Stimulated activated CD8-positive, alpha-beta memory T cell treated with anti-CD3 and anti-CD28 coated beads, Interleukin-2, amount 100 ng/mL, for 48 hours (primary cell): ENCODE data around the gene POLN.
"Not testable (repeated sequence)": the region's sequence is repeated elsewhere in the genome, so short reads cannot be mapped to it uniquely, and the experiment has no call there.

Source experiments
- DNase-seq, 2 donors: peaks; one replicate each; pipeline ENCODE4 v3.0.0-alpha.2; 2020; ENCODE audit warnings: low read depth in 2 of 2

POLN gene

GRCh38 chr4:2166253-2166652 is 75.7 kb downstream of the POLN start:
- DNase-seq: no peak

- DNase-seq: no peak
Measured at GRCh38 chr4:2165391-2165790, 76.5 kb downstream of the POLN start.

GRCh38 chr4:2163311-2163821 is 78.6 kb downstream of the POLN start:
- DNase-seq: no peak

GRCh38 chr4:2161092-2161703 is 80.7 kb downstream of the POLN start:
- not testable (repeated sequence) for DNase-seq

GRCh38 chr4:2159931-2160330 is 82.0 kb downstream of the POLN start:
- DNase-seq: no peak

- no peak for DNase-seq
Measured at GRCh38 chr4:2155246-2155645, 86.7 kb downstream of the POLN start.

GRCh38 chr4:2154215-2154740 is 87.6 kb downstream of the POLN start:
- no peak for DNase-seq

- no peak for DNase-seq
Measured at GRCh38 chr4:2151544-2151943, 90.4 kb downstream of the POLN start.

- DNase-seq: no peak
Measured at GRCh38 chr4:2150076-2150475, 91.8 kb downstream of the POLN start.

GRCh38 chr4:2142630-2143427 is 99.1 kb downstream of the POLN start:
- DNase-seq: no peak

GRCh38 chr4:2141762-2142451 is 100.0 kb downstream of the POLN start:
- DNase-seq: no peak

- no peak for DNase-seq
Measured at GRCh38 chr4:2141022-2141761, 100.7 kb downstream of the POLN start.

- no peak for DNase-seq
Measured at GRCh38 chr4:2138846-2139500, 102.9 kb downstream of the POLN start.

GRCh38 chr4:2136726-2137125 is 105.2 kb downstream of the POLN start:
- DNase-seq: no peak

- no peak for DNase-seq
Measured at GRCh38 chr4:2135083-2135482, 106.8 kb downstream of the POLN start.

GRCh38 chr4:2132438-2132837 is 109.5 kb downstream of the POLN start:
- no peak for DNase-seq

- no peak for DNase-seq
Measured at GRCh38 chr4:2127609-2128332, 114.2 kb downstream of the POLN start.

- DNase-seq: no peak
Measured at GRCh38 chr4:2126309-2127043, 115.4 kb downstream of the POLN start.

- no peak for DNase-seq
Measured at GRCh38 chr4:2125831-2126230, 116.1 kb downstream of the POLN start.

- no peak for DNase-seq
Measured at GRCh38 chr4:2125023-2125422, 116.9 kb downstream of the POLN start.
